PC-3 (cell line): ENCODE data around the gene AFDN.

Source experiments
- CTCF ChIP-seq: fragments of 300-600 bp; sonication (generic); conservative IDR thresholded peaks from 2 replicates; pipeline ENCODE4 v1.5.1; 2017; ENCODE audit warnings: antibody characterized with exemption, low read depth, mild to moderate bottlenecking, low read length
- EZH2 ChIP-seq: fragments of 300-600 bp; sonication (generic); IDR thresholded peaks from one replicate; pipeline ENCODE4 v1.6.1; 2017; ENCODE audit warnings: antibody characterized with exemption, mild to moderate bottlenecking, low read length; ENCODE audit not compliant: unreplicated experiment
- EZH2phosphoT487 ChIP-seq: fragments of 300-600 bp; sonication (generic); IDR thresholded peaks from 2 replicates; pipeline ENCODE4 v1.6.1; 2018; ENCODE audit warnings: mild to moderate bottlenecking, antibody characterized with exemption, low read length, borderline replicate concordance

- TF ChIP-seq CTCF (no peak), EZH2phosphoT487 (no peak), EZH2 (no peak)
These were observed 46.0 kb downstream of the AFDN start for GRCh38 chr6:167872538-167873210.
